Breast epithelium (tissue), 4 donors: ENCODE results near the gene MOGAT3. TPM values are rescaled to one million over a fixed set of nuclear protein-coding genes. Genes with fewer than 3 reads are reported as not detected.
A peak's percentile ranks its signal among the peaks of the same experiment; 100 is the strongest.

Source experiments
- DNase-seq, 2 donors: peaks; one replicate each; pipeline ENCODE4 v3.0.0-alpha.2; 2019; ENCODE audit warnings: low spot score in 2 of 2
- H3K27ac ChIP-seq, 2 donors: fragments of 200-600 bp; sonication (generic) in 1 of 2; one replicate each; pipeline ENCODE4 v1.5.1; 2016 to 2019; ENCODE audit warnings: mild to moderate bottlenecking in 1 of 2
- H3K27me3 ChIP-seq, 2 donors: fragments of 200-600 bp; sonication (generic) in 1 of 2; one replicate each; pipeline versions ENCODE4 v1.5.1 to v1.6.0; 2017 to 2019; ENCODE audit warnings: control low read depth in 1 of 2, mild to moderate bottlenecking in 1 of 2
- H3K36me3 ChIP-seq: fragments of 200-600 bp; one replicate; pipeline ENCODE4 v1.5.1; 2019
- H3K4me1 ChIP-seq, 2 donors: fragments of 200-600 bp; sonication (generic); one replicate each; pipeline ENCODE4 v1.5.1; 2016 to 2019; ENCODE audit warnings: control low read depth in 1 of 2
- H3K4me3 ChIP-seq, 3 donors: fragments of 200-600 bp; sonication (generic); 1 replicate in 2 of 3; 2 replicates in 1 of 3; pipeline ENCODE4 v1.5.1; 2016 to 2019; ENCODE audit warnings: mild to moderate bottlenecking in 3 of 3, moderate library complexity in 2 of 3
- H3K9me3 ChIP-seq, 2 donors: fragments of 200-600 bp; sonication (generic) in 1 of 2; one replicate each; pipeline ENCODE4 v1.5.1; 2016 to 2019; ENCODE audit warnings: control low read depth in 1 of 2
- POLR2A ChIP-seq: fragments of 450-650 bp; IDR thresholded peaks from one replicate; pipeline ENCODE4 v1.6.1; 2016; ENCODE audit warnings: antibody characterized with exemption, mild to moderate bottlenecking, moderate library complexity
- POLR2AphosphoS5 ChIP-seq, 3 donors: sonication (generic); formaldehyde crosslinking; IDR thresholded peaks; one replicate each; pipeline ENCODE4 v1.6.1; 2017; ENCODE audit warnings: antibody characterized with exemption in 3 of 3
- intact Hi-C: fragments of 100-400 bp; cut with DNase I; formaldehyde crosslinking; loops from one replicate; pipeline ENCODE4 v1.15.1; 2023; ENCODE audit warnings: low total_unique reads
- total RNA-seq, 3 donors: library from RNA; depleted of rRNA; stranded (reverse); fragments of >200 nt; gene quantifications; one replicate each; pipeline ENCODE4 v1.1.0, GENCODE V29; 2016
- TF ChIP-seq, protein P1 (sequence below), 3 donors: fragments of 450-650 bp; IDR thresholded peaks; one replicate each; pipeline ENCODE4 v1.5.1; 2016 to 2017; ENCODE audit warnings: antibody characterized with exemption in 3 of 3, mild to moderate bottlenecking in 3 of 3, moderate library complexity in 3 of 3

MOGAT3 gene
- total RNA-seq, 3 donors from 2014 or later = 2.6 TPM; not detected in 2

DNA sequence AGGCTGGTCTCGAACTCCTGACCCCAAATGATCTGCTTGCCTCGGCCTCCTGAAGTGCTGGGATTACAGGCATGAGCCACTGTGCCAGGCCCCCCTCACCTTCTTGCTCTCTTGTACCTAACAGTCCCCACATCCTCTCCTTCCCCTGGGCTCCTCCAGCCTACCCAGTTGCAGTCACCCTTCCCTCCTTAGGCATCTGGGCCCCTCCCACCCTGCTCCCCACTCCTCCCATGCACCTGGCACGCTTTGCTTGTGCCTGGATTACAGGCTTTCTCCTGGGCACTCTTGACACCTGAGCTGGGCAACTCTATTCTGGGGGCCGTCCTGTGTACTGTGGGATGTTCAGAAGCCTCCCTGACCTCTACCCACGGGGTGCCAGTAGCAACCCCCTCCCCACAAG, 33.8 kb upstream of the MOGAT3 start:
- Histone ChIP-seq H3K4me1 (peaks cover 0 to 4% of the 10 kb centered on the region in 2 donors), H3K27me3 (no peaks in the 10 kb centered on the region), H3K4me3 (no peak overlapping the region), H3K36me3 (no peaks in the 10 kb centered on the region), H3K27ac (no peak overlapping the region), H3K9me3 (no peaks in the 10 kb centered on the region)
- TF ChIP-seq, protein P1, sequence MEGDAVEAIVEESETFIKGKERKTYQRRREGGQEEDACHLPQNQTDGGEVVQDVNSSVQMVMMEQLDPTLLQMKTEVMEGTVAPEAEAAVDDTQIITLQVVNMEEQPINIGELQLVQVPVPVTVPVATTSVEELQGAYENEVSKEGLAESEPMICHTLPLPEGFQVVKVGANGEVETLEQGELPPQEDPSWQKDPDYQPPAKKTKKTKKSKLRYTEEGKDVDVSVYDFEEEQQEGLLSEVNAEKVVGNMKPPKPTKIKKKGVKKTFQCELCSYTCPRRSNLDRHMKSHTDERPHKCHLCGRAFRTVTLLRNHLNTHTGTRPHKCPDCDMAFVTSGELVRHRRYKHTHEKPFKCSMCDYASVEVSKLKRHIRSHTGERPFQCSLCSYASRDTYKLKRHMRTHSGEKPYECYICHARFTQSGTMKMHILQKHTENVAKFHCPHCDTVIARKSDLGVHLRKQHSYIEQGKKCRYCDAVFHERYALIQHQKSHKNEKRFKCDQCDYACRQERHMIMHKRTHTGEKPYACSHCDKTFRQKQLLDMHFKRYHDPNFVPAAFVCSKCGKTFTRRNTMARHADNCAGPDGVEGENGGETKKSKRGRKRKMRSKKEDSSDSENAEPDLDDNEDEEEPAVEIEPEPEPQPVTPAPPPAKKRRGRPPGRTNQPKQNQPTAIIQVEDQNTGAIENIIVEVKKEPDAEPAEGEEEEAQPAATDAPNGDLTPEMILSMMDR (IDR thresholded peaks at IDR 0.05) = no peak
- no peak for TF ChIP-seq POLR2AphosphoS5 (IDR thresholded peaks at IDR 0.05)
- TF ChIP-seq POLR2A = no peak
- intact Hi-C loops = loop anchor here (5.0 kb wide), 1 partner anchor 943 kb away; no protein-coding TSS in a partner anchor
- no peak for DNase-seq

GRCh38 chr7:101233907-101234547, 33.2 kb upstream of the MOGAT3 start:
- no peak overlapping the region for H3K27ac ChIP-seq
- H3K36me3 ChIP-seq = no peaks in the 10 kb centered on the region

DNA sequence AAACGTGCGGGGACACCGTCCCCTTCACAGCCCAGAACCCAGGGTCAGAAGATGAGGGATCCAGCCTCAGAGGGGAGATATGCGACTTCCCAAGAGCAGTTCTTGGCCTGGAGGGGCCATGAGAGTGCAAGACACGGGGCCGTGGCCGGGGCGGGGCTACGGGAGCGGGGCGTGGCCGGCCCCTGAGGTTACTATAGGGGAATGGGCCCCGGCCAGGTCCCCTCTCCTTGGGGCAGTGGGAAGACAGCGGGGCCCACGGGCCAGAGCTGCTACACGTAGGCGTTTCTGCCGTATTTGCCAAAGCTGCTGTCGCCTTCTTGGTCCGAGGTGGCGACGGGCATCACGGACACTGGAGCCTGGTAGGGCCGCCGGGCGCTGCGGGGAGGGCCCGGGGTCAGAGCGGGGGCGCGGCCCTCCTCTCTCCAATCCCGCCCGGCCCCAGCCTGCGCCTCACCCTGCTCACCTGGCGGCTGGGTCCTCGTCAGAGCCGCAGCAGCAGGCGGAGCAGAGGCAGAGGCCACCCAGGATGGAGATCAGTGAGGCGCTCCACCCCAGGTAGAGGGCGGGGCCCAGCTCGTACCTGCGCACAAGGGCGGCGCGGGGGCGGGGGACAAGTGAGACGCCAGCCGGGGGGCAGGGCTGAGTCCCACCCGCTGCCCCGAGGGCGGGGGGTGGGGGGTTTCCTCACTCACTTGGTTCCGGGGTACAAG, 31.5 kb upstream of the MOGAT3 start:
- TF ChIP-seq POLR2AphosphoS5 (IDR thresholded peaks at IDR 0.05) (no peak), POLR2A (no peak)
- TF ChIP-seq, protein P1 (IDR thresholded peaks at IDR 0.05) = no peak
- Histone ChIP-seq H3K27ac (peak overlapping the region; percentile 75 to 79), H3K9me3 (no peaks in the 10 kb centered on the region), H3K36me3 (no peaks in the 10 kb centered on the region), H3K4me3 (peak overlapping the region in 2 of 3 donors; percentile 58 to 67), H3K27me3 (no peaks in the 10 kb centered on the region), H3K4me1 (no peaks in the 10 kb centered on the region)
- intact Hi-C loops = no loop called here
- DNase-seq = peak in 1 of 2 donors; percentile 59

More at GRCh38 chr7:101233907-101234547, 33.2 kb upstream of the MOGAT3 start:
- TF ChIP-seq POLR2A (no peak), POLR2AphosphoS5 (IDR thresholded peaks at IDR 0.05) (no peak)
- TF ChIP-seq, protein P1 (IDR thresholded peaks at IDR 0.05) = no peak
- intact Hi-C loops = no loop called here
- Histone ChIP-seq H3K9me3 (no peaks in the 10 kb centered on the region), H3K4me3 (no peak overlapping the region), H3K4me1 (peaks cover 0 to 4% of the 10 kb centered on the region in 2 donors), H3K27me3 (no peaks in the 10 kb centered on the region)
- DNase-seq = no peak

DNA sequence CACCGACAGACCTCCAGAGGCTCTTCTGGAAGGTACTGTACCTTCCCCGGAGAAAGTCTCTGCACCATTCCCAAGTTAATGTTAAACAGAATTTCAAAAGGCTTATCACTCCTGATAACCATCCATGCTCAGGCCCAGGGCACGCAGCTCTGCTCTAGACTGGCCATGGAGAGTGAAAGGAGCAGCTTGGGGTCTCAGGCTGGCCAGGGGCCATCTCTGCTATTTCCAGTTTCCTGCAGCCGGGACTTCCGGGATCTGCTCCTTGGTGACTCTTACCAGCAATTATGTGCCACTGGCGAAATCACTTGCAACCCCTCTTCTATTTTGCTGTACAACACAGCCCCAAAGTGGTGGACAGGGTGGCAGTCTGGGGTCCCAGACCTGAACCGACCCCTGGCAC, 30.8 kb upstream of the MOGAT3 start:
- intact Hi-C loops = no loop called here
- Histone ChIP-seq H3K4me3 (peak overlapping the region in 2 of 3 donors; percentile 58 to 67), H3K4me1 (no peaks in the 10 kb centered on the region), H3K36me3 (no peaks in the 10 kb centered on the region), H3K27me3 (no peaks in the 10 kb centered on the region), H3K9me3 (no peaks in the 10 kb centered on the region), H3K27ac (peak overlapping the region; percentile 75 to 79)
- TF ChIP-seq POLR2A (no peak), POLR2AphosphoS5 (IDR thresholded peaks at IDR 0.05) (no peak)
- TF ChIP-seq, protein P1 (IDR thresholded peaks at IDR 0.05) = no peak
- no peak for DNase-seq

DNA sequence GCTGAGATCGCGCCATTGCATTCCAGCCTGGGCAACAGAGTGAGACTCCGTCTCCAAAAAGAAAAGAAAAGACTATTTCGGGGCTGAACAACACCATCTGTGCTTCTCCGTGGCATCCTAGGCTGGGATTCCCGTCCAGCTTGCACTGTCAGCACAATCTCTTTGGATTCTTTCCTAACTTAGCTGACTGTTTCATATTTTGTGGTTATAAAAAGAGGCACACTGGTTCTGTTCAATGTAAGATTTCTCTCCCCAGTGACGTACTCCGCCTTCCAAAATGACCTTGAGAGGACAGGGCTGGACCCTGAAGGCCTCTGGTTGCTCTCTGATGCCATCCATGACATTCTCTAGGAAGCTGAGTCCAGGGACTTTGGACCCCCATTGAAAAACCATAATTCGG, 25.9 kb upstream of the MOGAT3 start:
- Histone ChIP-seq H3K36me3 (no peaks in the 10 kb centered on the region), H3K9me3 (no peaks in the 10 kb centered on the region), H3K4me3 (no peak overlapping the region), H3K27me3 (no peaks in the 10 kb centered on the region), H3K27ac (peak overlapping the region in 1 of 2 donors; percentile 61), H3K4me1 (no peaks in the 10 kb centered on the region)
- intact Hi-C loops = no loop called here
- no peak for DNase-seq
- TF ChIP-seq POLR2AphosphoS5 (IDR thresholded peaks at IDR 0.05) (no peak), POLR2A (no peak)
- TF ChIP-seq, protein P1 (IDR thresholded peaks at IDR 0.05) = no peak
